SK-N-SH treated with all-trans-retinoic acid at 6 μM for 48 hours (cell line): ENCODE data around the gene FGF14.

Experiments used
- CREB5 ChIP-seq: fragments of 250-450 bp; sonication (Bioruptor Pico); IDR thresholded peaks from 2 replicates; pipeline ENCODE4 v1.5.1; 2020; ENCODE audit warnings: low read depth, mild to moderate bottlenecking, moderate library complexity
- ISL1 ChIP-seq: fragments of 250-450 bp; sonication (Bioruptor Pico); IDR thresholded peaks from 2 replicates; pipeline ENCODE4 v2.1.2; 2022; ENCODE audit warnings: mild to moderate bottlenecking, moderate library complexity
- OSR1 ChIP-seq: fragments of 250-450 bp; sonication (Bioruptor Pico); IDR thresholded peaks from 2 replicates; pipeline ENCODE4 v1.8.0; 2022; ENCODE audit warnings: moderate library complexity, mild to moderate bottlenecking, inconsistent platforms
- PPARA ChIP-seq: fragments of 250-450 bp; sonication (Bioruptor Pico); IDR thresholded peaks from 2 replicates; pipeline ENCODE4 v1.5.0; 2020; ENCODE audit warnings: mild to moderate bottlenecking, borderline replicate concordance
- TOX ChIP-seq: fragments of 250-450 bp; sonication (Bioruptor Pico); IDR thresholded peaks from 2 replicates; pipeline ENCODE4 v1.8.0; 2021; ENCODE audit warnings: mild to moderate bottlenecking, moderate library complexity, borderline replicate concordance
- ZFP3 ChIP-seq: fragments of 250-450 bp; sonication (Bioruptor Pico); IDR thresholded peaks from 2 replicates; pipeline ENCODE4 v1.5.0; 2020; ENCODE audit warnings: mild to moderate bottlenecking, moderate library complexity
- ZNF8 ChIP-seq: fragments of 450-650 bp; formaldehyde crosslinking; IDR thresholded peaks from 2 replicates; pipeline ENCODE4 v1.5.0; 2020; ENCODE audit warnings: mild to moderate bottlenecking, moderate library complexity
- TF ChIP-seq, protein P1 (sequence below): fragments of 250-450 bp; sonication (Bioruptor Pico); IDR thresholded peaks from 2 replicates; pipeline ENCODE4 v1.8.0; 2020; ENCODE audit warnings: mild to moderate bottlenecking, moderate library complexity, borderline replicate concordance

- TF ChIP-seq, protein P1, sequence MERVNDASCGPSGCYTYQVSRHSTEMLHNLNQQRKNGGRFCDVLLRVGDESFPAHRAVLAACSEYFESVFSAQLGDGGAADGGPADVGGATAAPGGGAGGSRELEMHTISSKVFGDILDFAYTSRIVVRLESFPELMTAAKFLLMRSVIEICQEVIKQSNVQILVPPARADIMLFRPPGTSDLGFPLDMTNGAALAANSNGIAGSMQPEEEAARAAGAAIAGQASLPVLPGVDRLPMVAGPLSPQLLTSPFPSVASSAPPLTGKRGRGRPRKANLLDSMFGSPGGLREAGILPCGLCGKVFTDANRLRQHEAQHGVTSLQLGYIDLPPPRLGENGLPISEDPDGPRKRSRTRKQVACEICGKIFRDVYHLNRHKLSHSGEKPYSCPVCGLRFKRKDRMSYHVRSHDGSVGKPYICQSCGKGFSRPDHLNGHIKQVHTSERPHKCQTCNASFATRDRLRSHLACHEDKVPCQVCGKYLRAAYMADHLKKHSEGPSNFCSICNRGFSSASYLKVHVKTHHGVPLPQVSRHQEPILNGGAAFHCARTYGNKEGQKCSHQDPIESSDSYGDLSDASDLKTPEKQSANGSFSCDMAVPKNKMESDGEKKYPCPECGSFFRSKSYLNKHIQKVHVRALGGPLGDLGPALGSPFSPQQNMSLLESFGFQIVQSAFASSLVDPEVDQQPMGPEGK (CRISPR knock-in tag), result no peak
- TF ChIP-seq ZNF8 (CRISPR knock-in tag), result no peak
- TF ChIP-seq ZFP3 (CRISPR knock-in tag), result no peak
- TF ChIP-seq TOX, result no peak
- TF ChIP-seq ISL1, result no peak
- no peak for TF ChIP-seq PPARA (CRISPR knock-in tag)
- no peak for TF ChIP-seq OSR1 (CRISPR knock-in tag)
- no peak for TF ChIP-seq CREB5
Measured at GRCh38 chr13:101866889-101867581, 534.8 kb downstream of the FGF14 start.
